ENCODE data around the gene KIRREL3. TPM values are rescaled to one million over a fixed set of nuclear protein-coding genes. Genes with fewer than 3 reads are reported as not detected.

Gene KIRREL3
- polyA plus RNA-seq, 2 of the 4 experiments (the other 2 are of a cell fraction): 3.0 to 11.0 TPM

DNA sequence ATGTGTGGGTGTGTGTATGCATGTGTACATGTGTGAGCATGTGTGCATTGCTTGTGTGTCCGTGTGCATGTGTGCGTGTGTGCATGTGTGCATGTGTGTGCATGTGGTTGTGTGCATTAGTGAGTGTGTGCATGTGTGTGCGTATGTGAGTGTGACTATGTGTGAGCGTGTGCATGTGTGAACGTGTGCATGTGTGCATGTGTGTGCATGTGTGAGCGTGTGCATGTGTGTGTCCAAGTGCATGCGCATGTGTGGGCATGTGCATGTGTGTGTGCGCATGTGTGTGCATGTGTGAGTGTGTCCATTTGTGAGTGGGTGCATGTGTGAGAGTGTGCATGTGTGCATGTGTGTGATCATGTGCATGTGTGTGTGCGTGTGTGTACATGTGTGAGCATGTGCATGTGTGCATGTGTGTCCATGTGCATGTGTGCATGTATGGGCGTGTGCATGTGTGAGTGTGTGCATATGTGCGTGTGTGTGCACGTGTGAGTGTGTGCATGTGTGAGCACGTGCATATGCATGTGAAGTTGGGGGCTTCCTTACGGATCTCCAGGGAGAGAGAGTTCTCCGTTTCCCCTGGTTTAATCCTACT, 549.3 kb downstream of the KIRREL3 start:
- 80% methylated on average over 15 of the region's 15 CpGs for WGBS (ENCODE audit: missing lambda C conversion rate)
- TF ChIP-seq CEBPB (IDR thresholded peaks at IDR 0.05) (no peak), PHF8 (IDR thresholded peaks at IDR 0.05; ENCODE audit: borderline replicate concordance, low read depth) (no peak), FOSL2 (IDR thresholded peaks at IDR 0.05) (no peak), FOSL2 (CRISPR knock-in tag; IDR thresholded peaks at IDR 0.05) (no peak), POLR2A (IDR thresholded peaks at IDR 0.05; ENCODE audit: low read length) (no peak), RARB (CRISPR knock-in tag; IDR thresholded peaks at IDR 0.05) (no peak), EP300 (IDR thresholded peaks at IDR 0.05) (no peak), JUNB (IDR thresholded peaks at IDR 0.05) (no peak), MAZ (IDR thresholded peaks at IDR 0.05; ENCODE audit: borderline replicate concordance, low read depth, low read length) (no peak)
- TF ChIP-seq, protein P1, sequence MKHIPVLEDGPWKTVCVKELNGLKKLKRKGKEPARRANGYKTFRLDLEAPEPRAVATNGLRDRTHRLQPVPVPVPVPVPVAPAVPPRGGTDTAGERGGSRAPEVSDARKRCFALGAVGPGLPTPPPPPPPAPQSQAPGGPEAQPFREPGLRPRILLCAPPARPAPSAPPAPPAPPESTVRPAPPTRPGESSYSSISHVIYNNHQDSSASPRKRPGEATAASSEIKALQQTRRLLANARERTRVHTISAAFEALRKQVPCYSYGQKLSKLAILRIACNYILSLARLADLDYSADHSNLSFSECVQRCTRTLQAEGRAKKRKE (CRISPR knock-in tag; IDR thresholded peaks at IDR 0.05; ENCODE audit: low read depth): no peak

GRCh38 chr11:126450806-126451205, 549.8 kb downstream of the KIRREL3 start:
- DNase-seq (ENCODE audit: low read depth in 1 of 2, low spot score in 1 of 2) (no peak), ATAC-seq (no peak), FAIRE-seq (no peak)
- Histone ChIP-seq H3K4me3 (no peak overlapping the region), H3K4me1 (no peaks in the 10 kb centered on the region), H3K9me3 (no peaks in the 10 kb centered on the region), H3K4me2 (no peak overlapping the region), H3K27ac (no peak overlapping the region)
- ChIA-PET POLR2A (no interaction called here), CTCF (no interaction called here)
- 47% methylated on average over 11 of the region's 11 CpGs for WGBS (ENCODE audit: missing lambda C conversion rate)
- no peak for TF ChIP-seq JUNB (IDR thresholded peaks at IDR 0.05)
- no peak for TF ChIP-seq SREBF2 (IDR thresholded peaks at IDR 0.05)
- TF ChIP-seq, protein P1 (CRISPR knock-in tag; IDR thresholded peaks at IDR 0.05; ENCODE audit: low read depth): no peak
- no peak for TF ChIP-seq MYC (IDR thresholded peaks at IDR 0.05; ENCODE audit: borderline replicate concordance, low read length)

More for the DNA sequence above, 549.3 kb downstream of the KIRREL3 start:
- ATAC-seq (no peak), DNase-seq (ENCODE audit: low read depth in 1 of 2, low spot score in 1 of 2) (no peak), FAIRE-seq (no peak)
- no peak overlapping the region for H3K27ac ChIP-seq
- CTCF ChIA-PET: no interaction called here
- H3K4me3 ChIP-seq: no peak overlapping the region
- no peaks in the 10 kb centered on the region for H3K9me3 ChIP-seq
- no peaks in the 10 kb centered on the region for H3K4me1 ChIP-seq
- no peak overlapping the region for H3K4me2 ChIP-seq
- POLR2A ChIA-PET: no interaction called here

- H3K4me3 ChIP-seq: no peak overlapping the region
- POLR2A ChIA-PET: no interaction called here
- FAIRE-seq (no peak), ATAC-seq (no peak), DNase-seq (ENCODE audit: low read depth in 1 of 2, low spot score in 1 of 2) (no peak)
- WGBS (ENCODE audit: missing lambda C conversion rate): 81% methylated on average over 7 of the region's 7 CpGs
- TF ChIP-seq ZFP36 (IDR thresholded peaks at IDR 0.05; ENCODE audit: borderline replicate concordance, partially characterized antibody): no peak
- no peak for TF ChIP-seq POLR2AphosphoS2 (conservative IDR thresholded peaks at IDR 0.05; ENCODE audit: low read length)
- no peak for TF ChIP-seq ZC3H11A (IDR thresholded peaks at IDR 0.05)
- TF ChIP-seq CBX8 (IDR thresholded peaks at IDR 0.05): no peak
- TF ChIP-seq, protein P2, sequence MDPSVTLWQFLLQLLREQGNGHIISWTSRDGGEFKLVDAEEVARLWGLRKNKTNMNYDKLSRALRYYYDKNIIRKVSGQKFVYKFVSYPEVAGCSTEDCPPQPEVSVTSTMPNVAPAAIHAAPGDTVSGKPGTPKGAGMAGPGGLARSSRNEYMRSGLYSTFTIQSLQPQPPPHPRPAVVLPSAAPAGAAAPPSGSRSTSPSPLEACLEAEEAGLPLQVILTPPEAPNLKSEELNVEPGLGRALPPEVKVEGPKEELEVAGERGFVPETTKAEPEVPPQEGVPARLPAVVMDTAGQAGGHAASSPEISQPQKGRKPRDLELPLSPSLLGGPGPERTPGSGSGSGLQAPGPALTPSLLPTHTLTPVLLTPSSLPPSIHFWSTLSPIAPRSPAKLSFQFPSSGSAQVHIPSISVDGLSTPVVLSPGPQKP (IDR thresholded peaks at IDR 0.05; ENCODE audit: low read depth, low read length): no peak
- TF ChIP-seq FOSL2 (IDR thresholded peaks at IDR 0.05): no peak
- no peak for TF ChIP-seq FOSL2 (CRISPR knock-in tag; IDR thresholded peaks at IDR 0.05)
- no peak for TF ChIP-seq ESRRA (IDR thresholded peaks at IDR 0.05; ENCODE audit: borderline replicate concordance, low read length)
- no peaks in the 10 kb centered on the region for H3K4me1 ChIP-seq
- CTCF ChIA-PET: no interaction called here
- H3K9me3 ChIP-seq: no peaks in the 10 kb centered on the region
- H3K27ac ChIP-seq: no peak overlapping the region
- no peak overlapping the region for H3K4me2 ChIP-seq
Measured at GRCh38 chr11:126450198-126450597, 550.4 kb downstream of the KIRREL3 start.

DNA sequence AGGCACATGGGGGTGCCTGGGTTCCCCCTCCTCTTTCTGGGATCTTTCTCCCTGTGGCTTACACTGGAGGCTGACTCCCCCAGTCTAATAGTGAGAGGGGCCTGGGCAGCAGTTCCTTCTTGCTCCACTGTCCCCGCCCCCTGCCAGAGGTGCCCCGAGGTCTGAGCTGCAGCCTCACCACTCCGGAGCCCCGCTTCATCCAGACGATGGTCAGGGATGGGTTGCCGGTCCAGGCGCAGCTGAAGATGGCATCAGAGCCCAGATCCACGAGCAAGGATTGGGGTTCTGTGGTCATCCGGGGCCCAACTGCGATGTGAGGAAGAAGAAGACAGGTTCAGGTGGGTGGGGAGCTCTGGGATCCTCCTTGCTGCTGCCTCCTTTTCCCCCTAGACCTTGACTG, 554.0 kb downstream of the KIRREL3 start:
- ATAC-seq (no peak), DNase-seq (ENCODE audit: low read depth in 1 of 2, low spot score in 1 of 2) (no peak), FAIRE-seq (no peak)
- ChIA-PET CTCF (interaction anchor here (1.2 kb wide), 1 partner anchor 136 kb away, joined by 3 read pairs; no protein-coding TSS in a partner anchor), POLR2A (no interaction called here)
- no peaks in the 10 kb centered on the region for H3K4me1 ChIP-seq
- H3K4me2 ChIP-seq: no peak overlapping the region
- no peaks in the 10 kb centered on the region for H3K9me3 ChIP-seq
- WGBS (ENCODE audit: missing lambda C conversion rate): no CpG with 5 or more reads among the region's 10 CpGs
- H3K27ac ChIP-seq: no peak overlapping the region
- H3K4me3 ChIP-seq: no peak overlapping the region
- no peak for TF ChIP-seq SREBF2 (IDR thresholded peaks at IDR 0.05)
- TF ChIP-seq CHD4 (IDR thresholded peaks at IDR 0.05; ENCODE audit: borderline replicate concordance): no peak
- no peak for TF ChIP-seq HES2 (IDR thresholded peaks at IDR 0.05)
- TF ChIP-seq, protein P3, sequence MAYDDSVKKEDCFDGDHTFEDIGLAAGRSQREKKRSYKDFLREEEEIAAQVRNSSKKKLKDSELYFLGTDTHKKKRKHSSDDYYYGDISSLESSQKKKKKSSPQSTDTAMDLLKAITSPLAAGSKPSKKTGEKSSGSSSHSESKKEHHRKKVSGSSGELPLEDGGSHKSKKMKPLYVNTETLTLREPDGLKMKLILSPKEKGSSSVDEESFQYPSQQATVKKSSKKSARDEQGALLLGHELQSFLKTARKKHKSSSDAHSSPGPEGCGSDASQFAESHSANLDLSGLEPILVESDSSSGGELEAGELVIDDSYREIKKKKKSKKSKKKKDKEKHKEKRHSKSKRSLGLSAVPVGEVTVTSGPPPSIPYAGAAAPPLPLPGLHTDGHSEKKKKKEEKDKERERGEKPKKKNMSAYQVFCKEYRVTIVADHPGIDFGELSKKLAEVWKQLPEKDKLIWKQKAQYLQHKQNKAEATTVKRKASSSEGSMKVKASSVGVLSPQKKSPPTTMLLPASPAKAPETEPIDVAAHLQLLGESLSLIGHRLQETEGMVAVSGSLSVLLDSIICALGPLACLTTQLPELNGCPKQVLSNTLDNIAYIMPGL (CRISPR knock-in tag; IDR thresholded peaks at IDR 0.05; ENCODE audit: borderline replicate concordance): no peak
- no peak for TF ChIP-seq MAZ (IDR thresholded peaks at IDR 0.05; ENCODE audit: borderline replicate concordance, low read depth, low read length)
- TF ChIP-seq NFE2L2 (conservative IDR thresholded peaks at IDR 0.05; ENCODE audit: low read length): no peak
- TF ChIP-seq FOXS1 (CRISPR knock-in tag; IDR thresholded peaks at IDR 0.05): no peak
- TF ChIP-seq CBX8 (IDR thresholded peaks at IDR 0.05): no peak
- no peak for TF ChIP-seq USF2 (IDR thresholded peaks at IDR 0.05)
- TF ChIP-seq POLR2A (IDR thresholded peaks at IDR 0.05; ENCODE audit: low read length): no peak

Measured in A549 (cell line).